ENCODE results near the gene STT3B.

Gene STT3B

GRCh38 chr3:31544634-31545033, 11.9 kb downstream of the STT3B start:
- no peak overlapping the region for H3K27ac ChIP-seq (ENCODE audit: low read depth, low read length)
- H2BK15ac ChIP-seq (replicated peaks; ENCODE audit: low read depth) = no peak overlapping the region
- peaks cover 69% of the 10 kb centered on the region for H3K79me2 ChIP-seq (ENCODE audit: control insufficient read depth, insufficient read depth, low read length)
- H3K4ac ChIP-seq (ENCODE audit: low read depth, low read length) = no peak overlapping the region
- H3K79me1 ChIP-seq (ENCODE audit: low read length) = peaks cover 1% of the 10 kb centered on the region
- H3K23ac ChIP-seq (ENCODE audit: low read length) = no peak overlapping the region
- H2AK5ac ChIP-seq (ENCODE audit: low read length) = no peak overlapping the region
- H4K8ac ChIP-seq (ENCODE audit: low read depth, low read length) = no peak overlapping the region
- no peak for DNase-seq
- H2BK5ac ChIP-seq (ENCODE audit: low read length) = no peak overlapping the region
- no peaks in the 10 kb centered on the region for H3K4me1 ChIP-seq (ENCODE audit: control insufficient read depth, low read depth, low read length)
- no peak overlapping the region for H3K56ac ChIP-seq (ENCODE audit: low read length)
- H3K36me3 ChIP-seq (ENCODE audit: control insufficient read depth, insufficient read depth, low read length) = no peaks in the 10 kb centered on the region
- H3K18ac ChIP-seq (ENCODE audit: low read length) = peak overlapping the region; percentile 68
- no peak overlapping the region for H4K5ac ChIP-seq (ENCODE audit: low read length)
- no peak overlapping the region for H3K9ac ChIP-seq (ENCODE audit: low read length)
- H3K4me2 ChIP-seq (ENCODE audit: low read length) = no peak overlapping the region
- H3K27me3 ChIP-seq (ENCODE audit: insufficient read depth, low read length, poor library complexity) = no peaks in the 10 kb centered on the region
- no peak overlapping the region for H3K4me3 ChIP-seq (ENCODE audit: low read length)
- no peak overlapping the region for H2BK120ac ChIP-seq (ENCODE audit: low read depth, low read length)
- no CpG with 5 or more reads among the region's 9 CpGs for WGBS (ENCODE audit: extremely low coverage, insufficient coverage, low lambda C conversion rate)

- Histone ChIP-seq H3K27me3 (ENCODE audit: insufficient read depth, low read length, poor library complexity) (no peaks in the 10 kb centered on the region), H3K4me2 (ENCODE audit: low read length) (no peak overlapping the region)
- no CpG with 5 or more reads among the region's 1 CpG for WGBS (ENCODE audit: extremely low coverage, insufficient coverage, low lambda C conversion rate)
Observed at GRCh38 chr3:31546162-31546561, 13.4 kb downstream of the STT3B start.

GRCh38 chr3:31546725-31547124, 14.0 kb downstream of the STT3B start:
- Histone ChIP-seq H3K4ac (ENCODE audit: low read depth, low read length) (no peak overlapping the region), H3K4me1 (ENCODE audit: control insufficient read depth, low read depth, low read length) (no peaks in the 10 kb centered on the region), H3K27me3 (ENCODE audit: insufficient read depth, low read length, poor library complexity) (no peaks in the 10 kb centered on the region), H4K8ac (ENCODE audit: low read depth, low read length) (no peak overlapping the region), H3K27ac (ENCODE audit: low read depth, low read length) (no peak overlapping the region), H2BK15ac (replicated peaks; ENCODE audit: low read depth) (no peak overlapping the region), H3K79me1 (ENCODE audit: low read length) (peaks cover 1% of the 10 kb centered on the region), H3K9ac (ENCODE audit: low read length) (no peak overlapping the region), H3K4me3 (ENCODE audit: low read length) (no peak overlapping the region), H3K56ac (ENCODE audit: low read length) (no peak overlapping the region), H3K79me2 (ENCODE audit: control insufficient read depth, insufficient read depth, low read length) (peaks cover 72% of the 10 kb centered on the region), H2BK5ac (ENCODE audit: low read length) (no peak overlapping the region), H3K36me3 (ENCODE audit: control insufficient read depth, insufficient read depth, low read length) (no peaks in the 10 kb centered on the region), H3K18ac (ENCODE audit: low read length) (no peak overlapping the region), H2BK120ac (ENCODE audit: low read depth, low read length) (no peak overlapping the region), H2AK5ac (ENCODE audit: low read length) (no peak overlapping the region), H3K4me2 (ENCODE audit: low read length) (no peak overlapping the region), H3K23ac (ENCODE audit: low read length) (no peak overlapping the region), H4K5ac (ENCODE audit: low read length) (no peak overlapping the region)
- DNase-seq = no peak
- WGBS (ENCODE audit: extremely low coverage, insufficient coverage, low lambda C conversion rate) = no CpG with 5 or more reads among the region's 1 CpG

More at GRCh38 chr3:31546162-31546561, 13.4 kb downstream of the STT3B start:
- no peak overlapping the region for H4K8ac ChIP-seq (ENCODE audit: low read depth, low read length)
- H3K4me1 ChIP-seq (ENCODE audit: control insufficient read depth, low read depth, low read length) = no peaks in the 10 kb centered on the region
- DNase-seq = peak; percentile 62
- H3K4me3 ChIP-seq (ENCODE audit: low read length) = no peak overlapping the region
- no peak overlapping the region for H3K4ac ChIP-seq (ENCODE audit: low read depth, low read length)
- no peak overlapping the region for H2BK120ac ChIP-seq (ENCODE audit: low read depth, low read length)
- peaks cover 1% of the 10 kb centered on the region for H3K79me1 ChIP-seq (ENCODE audit: low read length)
- H3K9ac ChIP-seq (ENCODE audit: low read length) = no peak overlapping the region
- H3K18ac ChIP-seq (ENCODE audit: low read length) = peak overlapping the region; percentile 80
- no peaks in the 10 kb centered on the region for H3K36me3 ChIP-seq (ENCODE audit: control insufficient read depth, insufficient read depth, low read length)
- H3K23ac ChIP-seq (ENCODE audit: low read length) = no peak overlapping the region
- peaks cover 71% of the 10 kb centered on the region for H3K79me2 ChIP-seq (ENCODE audit: control insufficient read depth, insufficient read depth, low read length)
- H2BK15ac ChIP-seq (replicated peaks; ENCODE audit: low read depth) = no peak overlapping the region
- H4K5ac ChIP-seq (ENCODE audit: low read length) = no peak overlapping the region
- H3K27ac ChIP-seq (ENCODE audit: low read depth, low read length) = no peak overlapping the region
- H3K56ac ChIP-seq (ENCODE audit: low read length) = no peak overlapping the region
- no peak overlapping the region for H2AK5ac ChIP-seq (ENCODE audit: low read length)
- H2BK5ac ChIP-seq (ENCODE audit: low read length) = no peak overlapping the region

- no peaks in the 10 kb centered on the region for H3K27me3 ChIP-seq (ENCODE audit: insufficient read depth, low read length, poor library complexity)
- no CpG with 5 or more reads among the region's 2 CpGs for WGBS (ENCODE audit: extremely low coverage, insufficient coverage, low lambda C conversion rate)
- no peak overlapping the region for H3K18ac ChIP-seq (ENCODE audit: low read length)
- H2BK15ac ChIP-seq (replicated peaks; ENCODE audit: low read depth) = no peak overlapping the region
- H2BK120ac ChIP-seq (ENCODE audit: low read depth, low read length) = no peak overlapping the region
- H3K4me1 ChIP-seq (ENCODE audit: control insufficient read depth, low read depth, low read length) = no peaks in the 10 kb centered on the region
- no peak overlapping the region for H4K5ac ChIP-seq (ENCODE audit: low read length)
- no peak overlapping the region for H3K56ac ChIP-seq (ENCODE audit: low read length)
- no peak overlapping the region for H3K4me3 ChIP-seq (ENCODE audit: low read length)
- H3K23ac ChIP-seq (ENCODE audit: low read length) = no peak overlapping the region
- no peak overlapping the region for H3K9ac ChIP-seq (ENCODE audit: low read length)
- H3K79me2 ChIP-seq (ENCODE audit: control insufficient read depth, insufficient read depth, low read length) = peaks cover 77% of the 10 kb centered on the region
- H3K79me1 ChIP-seq (ENCODE audit: low read length) = peaks cover 1% of the 10 kb centered on the region
- H2BK5ac ChIP-seq (ENCODE audit: low read length) = no peak overlapping the region
- DNase-seq = peak; percentile 44
- no peak overlapping the region for H4K8ac ChIP-seq (ENCODE audit: low read depth, low read length)
- no peak overlapping the region for H3K4me2 ChIP-seq (ENCODE audit: low read length)
- no peaks in the 10 kb centered on the region for H3K36me3 ChIP-seq (ENCODE audit: control insufficient read depth, insufficient read depth, low read length)
- H2AK5ac ChIP-seq (ENCODE audit: low read length) = no peak overlapping the region
- H3K4ac ChIP-seq (ENCODE audit: low read depth, low read length) = no peak overlapping the region
- H3K27ac ChIP-seq (ENCODE audit: low read depth, low read length) = no peak overlapping the region
Observed at GRCh38 chr3:31550452-31551251, 17.9 kb downstream of the STT3B start.

GRCh38 chr3:31551646-31552045, 18.9 kb downstream of the STT3B start:
- H3K18ac ChIP-seq (ENCODE audit: low read length) = no peak overlapping the region
- no peak overlapping the region for H3K56ac ChIP-seq (ENCODE audit: low read length)
- H4K8ac ChIP-seq (ENCODE audit: low read depth, low read length) = no peak overlapping the region
- H3K79me2 ChIP-seq (ENCODE audit: control insufficient read depth, insufficient read depth, low read length) = peaks cover 77% of the 10 kb centered on the region
- no peak overlapping the region for H2BK15ac ChIP-seq (replicated peaks; ENCODE audit: low read depth)
- H3K4me1 ChIP-seq (ENCODE audit: control insufficient read depth, low read depth, low read length) = no peaks in the 10 kb centered on the region
- no peaks in the 10 kb centered on the region for H3K27me3 ChIP-seq (ENCODE audit: insufficient read depth, low read length, poor library complexity)
- no peak overlapping the region for H3K9ac ChIP-seq (ENCODE audit: low read length)
- no peak overlapping the region for H3K4ac ChIP-seq (ENCODE audit: low read depth, low read length)
- peaks cover 1% of the 10 kb centered on the region for H3K79me1 ChIP-seq (ENCODE audit: low read length)
- H2BK5ac ChIP-seq (ENCODE audit: low read length) = no peak overlapping the region
- H3K23ac ChIP-seq (ENCODE audit: low read length) = no peak overlapping the region
- H3K36me3 ChIP-seq (ENCODE audit: control insufficient read depth, insufficient read depth, low read length) = no peaks in the 10 kb centered on the region
- H3K4me3 ChIP-seq (ENCODE audit: low read length) = no peak overlapping the region
- H2BK120ac ChIP-seq (ENCODE audit: low read depth, low read length) = no peak overlapping the region
- H3K27ac ChIP-seq (ENCODE audit: low read depth, low read length) = no peak overlapping the region
- H2AK5ac ChIP-seq (ENCODE audit: low read length) = no peak overlapping the region
- H3K4me2 ChIP-seq (ENCODE audit: low read length) = no peak overlapping the region
- no peak for DNase-seq
- no CpG with 5 or more reads among the region's 2 CpGs for WGBS (ENCODE audit: extremely low coverage, insufficient coverage, low lambda C conversion rate)
- no peak overlapping the region for H4K5ac ChIP-seq (ENCODE audit: low read length)

- H2BK5ac ChIP-seq (ENCODE audit: low read length) = no peak overlapping the region
- H4K5ac ChIP-seq (ENCODE audit: low read length) = no peak overlapping the region
- no CpG with 5 or more reads among the region's 1 CpG for WGBS (ENCODE audit: extremely low coverage, insufficient coverage, low lambda C conversion rate)
Observed at GRCh38 chr3:31552103-31552502, 19.4 kb downstream of the STT3B start.

More at GRCh38 chr3:31552103-31552502, 19.4 kb downstream of the STT3B start:
- H4K8ac ChIP-seq (ENCODE audit: low read depth, low read length) = no peak overlapping the region
- no peaks in the 10 kb centered on the region for H3K36me3 ChIP-seq (ENCODE audit: control insufficient read depth, insufficient read depth, low read length)
- DNase-seq = no peak
- H2BK120ac ChIP-seq (ENCODE audit: low read depth, low read length) = no peak overlapping the region
- H3K23ac ChIP-seq (ENCODE audit: low read length) = no peak overlapping the region
- H3K27ac ChIP-seq (ENCODE audit: low read depth, low read length) = no peak overlapping the region
- no peak overlapping the region for H3K4me3 ChIP-seq (ENCODE audit: low read length)
- no peak overlapping the region for H2BK15ac ChIP-seq (replicated peaks; ENCODE audit: low read depth)
- no peak overlapping the region for H3K4ac ChIP-seq (ENCODE audit: low read depth, low read length)
- H3K4me2 ChIP-seq (ENCODE audit: low read length) = no peak overlapping the region
- H3K18ac ChIP-seq (ENCODE audit: low read length) = no peak overlapping the region
- no peak overlapping the region for H3K9ac ChIP-seq (ENCODE audit: low read length)
- peaks cover 77% of the 10 kb centered on the region for H3K79me2 ChIP-seq (ENCODE audit: control insufficient read depth, insufficient read depth, low read length)
- H3K56ac ChIP-seq (ENCODE audit: low read length) = no peak overlapping the region
- peaks cover 1% of the 10 kb centered on the region for H3K79me1 ChIP-seq (ENCODE audit: low read length)
- no peaks in the 10 kb centered on the region for H3K27me3 ChIP-seq (ENCODE audit: insufficient read depth, low read length, poor library complexity)
- H2AK5ac ChIP-seq (ENCODE audit: low read length) = no peak overlapping the region
- H3K4me1 ChIP-seq (ENCODE audit: control insufficient read depth, low read depth, low read length) = no peaks in the 10 kb centered on the region

Data from mesendoderm (in vitro differentiated cells).